HG03520 (cell line): ENCODE measurements around the gene SSR3.
"Not testable (repeated sequence)": the region's sequence is repeated elsewhere in the genome, so short reads cannot be mapped to it uniquely, and the experiment has no call there.

Experiments
- ATAC-seq: cut with Tn5 transposase; IDR thresholded peaks from one replicate; pipeline ENCODE4 v1.9.1; 2021; ENCODE audit warnings: mild to moderate bottlenecking, moderate library complexity; ENCODE audit not compliant: unreplicated experiment

SSR3 gene

DNA sequence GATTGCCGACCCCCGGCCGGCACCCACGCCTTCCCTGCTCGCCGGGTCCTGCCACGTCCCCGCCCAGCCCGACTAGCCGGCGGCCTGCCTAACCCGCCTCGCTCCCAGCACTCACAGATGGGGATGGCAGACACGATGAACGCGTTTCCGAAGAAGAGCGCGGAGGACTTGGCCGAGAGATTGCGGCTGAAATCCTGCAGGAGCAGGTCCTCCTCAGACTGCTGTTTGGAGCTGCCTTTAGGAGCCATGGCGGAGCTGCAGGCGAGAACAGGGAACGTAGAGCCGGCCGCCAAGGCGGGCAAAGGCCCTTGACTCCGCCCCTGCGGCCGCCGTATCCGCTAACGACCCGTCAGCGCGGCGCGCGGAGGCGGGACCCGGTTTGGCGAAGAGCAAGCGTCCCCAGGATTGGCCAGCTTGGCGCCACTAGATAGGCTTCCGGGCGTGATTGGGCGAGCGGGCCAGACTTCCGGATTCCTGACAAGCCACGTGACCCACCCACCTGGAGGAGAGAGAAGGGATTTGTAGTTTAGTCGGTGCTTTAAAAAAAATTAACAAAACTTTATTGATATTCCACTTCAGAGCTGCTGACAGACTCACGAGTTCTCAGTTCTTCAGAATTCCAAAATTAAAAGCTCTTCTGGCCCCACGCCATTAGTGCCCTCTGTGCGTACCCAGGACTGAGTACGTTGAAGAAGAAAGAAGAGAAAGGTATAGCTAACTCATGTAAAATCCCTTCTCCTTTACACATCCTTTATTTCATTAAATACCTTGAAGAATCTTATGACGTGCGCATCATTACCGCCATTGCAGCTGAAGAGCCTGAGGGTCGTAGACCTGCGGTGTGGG is at the start of gene SSR3:
Gene SSR3 (minus strand): TSS at position 276 of the 846 bp plus-strand sequence. CDS start 28 bp downstream, at position 248.
- ATAC-seq, result peak; percentile 99

DNA sequence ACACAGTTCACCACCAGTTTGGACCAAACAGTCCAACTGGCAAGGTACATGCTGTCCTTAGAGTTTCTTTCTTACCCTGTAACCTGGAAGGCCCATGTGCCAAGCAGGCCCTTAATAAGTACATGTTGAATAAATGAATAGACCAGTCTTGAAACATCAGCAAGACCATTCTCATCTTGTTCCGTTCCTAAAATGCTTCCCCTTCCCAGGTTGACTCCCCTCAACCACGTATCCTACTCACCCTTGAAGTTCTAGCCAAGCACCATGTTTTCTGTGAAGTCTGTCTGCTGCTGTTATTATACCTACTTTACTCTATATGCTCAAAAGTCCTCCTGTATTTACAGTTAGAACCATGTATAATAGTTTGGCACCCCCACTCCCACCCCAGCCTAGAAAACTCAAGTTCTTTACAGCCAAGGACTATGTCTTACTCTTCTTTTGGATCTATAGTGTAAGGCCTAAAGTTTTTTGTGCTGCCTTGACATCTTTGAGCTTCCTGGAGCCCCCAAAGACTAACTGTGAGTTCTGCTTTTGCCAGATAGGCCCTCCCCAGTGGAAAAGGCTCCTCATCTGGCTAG is 49.2 kb upstream of the SSR3 start:
- ATAC-seq, result no peak

DNA sequence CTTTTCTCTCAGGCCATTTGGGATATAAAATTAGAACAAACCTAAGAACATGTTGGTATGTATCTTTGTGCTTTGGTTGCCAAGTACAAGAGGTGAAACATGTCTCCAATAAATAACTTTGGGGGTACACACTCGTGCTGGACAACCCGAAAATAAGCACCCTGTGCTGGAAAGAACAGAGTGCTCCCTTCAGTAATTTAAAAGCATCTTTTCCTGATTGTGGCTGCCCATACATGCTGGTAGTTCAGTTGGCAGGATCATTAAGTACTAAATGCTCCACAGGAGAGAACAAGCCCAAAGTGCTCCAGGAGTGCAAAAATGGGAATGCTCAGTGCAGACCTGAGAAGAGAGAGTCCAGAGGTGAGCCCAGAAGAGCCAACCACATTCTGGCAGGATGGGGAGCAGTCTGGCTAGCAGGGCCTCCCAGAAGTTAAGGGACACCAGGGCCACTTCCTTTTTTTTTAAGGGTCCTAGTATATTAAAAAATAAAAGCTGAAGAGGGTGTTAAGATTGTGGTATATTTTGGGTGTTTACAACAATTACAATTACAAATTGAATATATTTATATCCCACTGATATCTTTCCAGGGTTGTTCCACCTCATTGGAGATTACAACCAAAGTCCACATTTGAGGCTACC is 48.6 kb upstream of the SSR3 start:
- ATAC-seq, result no peak

DNA sequence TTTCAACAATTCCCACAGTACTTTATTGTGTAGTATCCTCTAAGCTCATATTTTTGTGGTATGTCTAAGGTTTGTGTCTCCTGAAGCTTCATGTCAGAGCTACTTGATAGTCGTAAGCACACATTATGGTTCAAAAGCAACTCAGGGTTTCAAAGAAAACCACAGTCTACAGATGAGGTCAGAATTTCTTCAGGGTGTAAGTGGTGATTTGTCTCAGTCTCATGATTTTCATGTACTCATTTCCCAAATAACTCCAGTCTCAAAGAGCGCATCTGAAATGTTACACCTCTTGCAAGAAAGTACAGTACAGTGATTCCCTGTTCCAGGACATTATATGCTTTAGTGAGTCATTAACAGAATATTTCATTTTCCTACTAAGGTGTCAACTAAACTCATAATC is 47.5 kb upstream of the SSR3 start:
- no peak for ATAC-seq

DNA sequence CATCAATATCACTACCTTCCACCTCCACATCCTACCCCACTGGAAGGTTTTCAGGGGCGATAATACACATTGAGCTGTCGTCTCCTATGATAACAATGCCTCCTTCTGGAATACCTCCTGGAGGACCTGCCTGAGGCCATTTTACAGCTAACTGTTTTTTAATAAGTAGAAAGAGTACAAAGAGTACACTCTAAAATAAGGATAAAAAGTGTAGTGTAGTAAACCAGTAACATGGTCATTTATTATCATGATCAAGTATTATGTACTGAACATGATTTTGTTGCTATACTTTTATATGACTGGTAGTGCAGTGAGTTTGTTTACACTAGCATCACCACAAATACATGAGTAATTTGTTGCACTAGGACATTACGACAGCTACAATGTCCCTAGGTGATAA is 46.6 kb upstream of the SSR3 start:
- ATAC-seq, result no peak

DNA sequence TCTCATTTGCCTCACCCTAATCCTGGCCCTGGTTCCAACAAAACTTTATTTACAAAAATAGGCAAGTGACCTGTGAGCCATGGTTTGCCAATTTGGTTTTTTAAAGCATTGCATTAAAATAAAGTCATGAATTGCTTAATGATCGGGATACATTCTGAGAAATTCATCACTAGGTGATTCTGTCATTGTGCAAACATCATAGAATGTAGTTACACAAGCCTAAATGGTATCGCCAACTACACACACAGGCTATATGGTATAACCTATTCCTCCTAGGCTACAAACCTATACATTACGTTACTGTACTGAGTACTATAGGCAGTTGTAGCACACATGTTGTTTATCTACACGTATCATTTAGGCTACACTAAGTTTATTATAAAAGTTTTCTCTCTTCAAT is 45.9 kb upstream of the SSR3 start:
- no peak for ATAC-seq

DNA sequence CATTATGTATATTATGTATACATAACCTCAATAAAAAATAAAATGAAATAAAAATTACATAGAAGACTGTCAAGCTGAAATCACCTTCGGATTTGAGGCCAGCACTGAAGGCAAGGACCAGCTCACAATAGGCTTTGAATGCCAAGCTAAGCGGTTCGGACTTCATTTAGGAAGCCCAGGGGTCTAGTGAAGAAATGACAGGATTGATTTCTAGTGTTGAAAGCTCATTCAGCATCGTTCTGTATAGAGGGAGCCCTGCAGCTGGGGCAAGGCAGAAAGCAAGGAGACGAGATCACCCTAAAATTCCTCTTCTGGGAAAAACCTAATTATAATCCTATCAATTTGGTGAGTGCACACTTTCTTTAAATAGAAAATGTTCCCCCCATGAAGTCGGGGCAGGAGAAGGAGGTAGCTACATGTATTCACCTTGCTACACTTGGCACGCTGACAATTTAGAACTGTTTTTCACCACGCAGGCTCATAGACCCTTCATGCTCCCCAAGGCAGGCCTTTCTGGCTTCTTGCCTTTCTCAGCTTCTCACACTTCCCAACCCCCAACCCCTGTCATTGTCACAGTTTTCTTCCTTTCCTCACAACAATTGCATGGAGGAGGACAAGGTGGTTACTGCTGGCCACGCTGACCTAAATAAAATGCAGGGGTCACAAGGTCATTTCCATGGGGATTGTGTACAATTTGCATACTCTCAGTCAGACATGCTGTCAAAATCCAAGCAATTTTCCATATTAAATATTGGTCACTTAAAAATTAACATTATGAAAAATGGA is 44.4 kb upstream of the SSR3 start:
- no peak for ATAC-seq

DNA sequence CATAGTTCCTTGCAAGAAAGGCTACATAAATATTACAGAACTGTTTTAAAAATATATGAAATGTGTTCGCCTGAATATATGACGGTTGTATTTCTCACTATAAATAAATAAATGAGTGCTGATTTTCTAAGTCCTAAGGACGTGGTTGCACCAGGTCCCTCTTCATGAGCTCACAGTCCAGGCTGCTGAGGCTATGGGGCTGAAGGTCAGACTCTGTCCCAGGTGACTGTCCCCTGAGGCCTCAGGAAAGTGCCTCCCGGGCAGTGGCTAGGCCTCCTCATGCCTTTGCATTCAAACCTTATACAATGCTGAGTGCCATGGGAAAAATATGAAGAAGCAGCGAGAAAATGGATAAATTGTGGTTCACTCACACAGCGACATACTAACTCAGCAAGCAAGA is 43.5 kb upstream of the SSR3 start:
- no peak for ATAC-seq

DNA sequence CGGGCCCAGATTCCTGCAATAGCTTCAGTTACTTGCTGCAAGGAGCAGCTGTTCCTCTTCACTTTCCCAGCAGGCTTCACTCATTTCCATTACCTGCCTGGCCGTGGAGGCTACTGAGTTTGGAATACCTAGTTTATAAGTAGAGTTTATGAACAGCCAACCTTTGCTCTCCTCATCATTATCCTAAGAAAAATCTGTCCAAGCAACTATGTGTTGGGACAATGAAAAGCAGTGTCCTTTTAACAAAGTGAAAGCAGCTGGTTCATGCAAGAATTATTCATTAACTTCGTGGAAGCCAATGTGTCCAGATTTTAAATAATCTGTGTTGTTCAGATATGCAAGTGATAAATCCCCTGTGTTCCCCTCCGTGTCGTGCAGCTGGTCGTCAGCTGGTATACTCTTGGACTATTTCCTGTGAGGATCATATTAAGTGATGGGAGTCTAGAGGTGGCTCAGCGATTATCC is 39.3 kb upstream of the SSR3 start:
- ATAC-seq, result no peak

DNA sequence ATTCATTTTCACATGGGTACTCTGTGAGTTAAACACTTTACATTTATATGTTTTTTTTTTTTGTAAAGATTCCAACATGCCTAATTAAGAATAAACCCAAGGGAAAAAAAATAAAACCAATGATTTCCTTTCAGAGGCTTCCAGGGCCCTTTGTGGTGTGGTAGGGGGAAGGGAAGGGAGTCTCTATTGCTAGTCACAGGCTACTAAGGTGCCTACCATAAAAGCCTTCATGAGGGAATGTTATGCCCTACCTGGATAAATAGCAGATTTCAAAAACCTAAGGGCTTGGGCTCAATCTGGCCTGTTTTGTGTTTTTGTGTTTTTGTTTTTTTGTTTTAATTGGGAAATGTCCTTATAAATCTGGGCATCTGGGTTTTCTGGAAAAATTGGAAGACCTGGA is 38.9 kb upstream of the SSR3 start:
- no peak for ATAC-seq

DNA sequence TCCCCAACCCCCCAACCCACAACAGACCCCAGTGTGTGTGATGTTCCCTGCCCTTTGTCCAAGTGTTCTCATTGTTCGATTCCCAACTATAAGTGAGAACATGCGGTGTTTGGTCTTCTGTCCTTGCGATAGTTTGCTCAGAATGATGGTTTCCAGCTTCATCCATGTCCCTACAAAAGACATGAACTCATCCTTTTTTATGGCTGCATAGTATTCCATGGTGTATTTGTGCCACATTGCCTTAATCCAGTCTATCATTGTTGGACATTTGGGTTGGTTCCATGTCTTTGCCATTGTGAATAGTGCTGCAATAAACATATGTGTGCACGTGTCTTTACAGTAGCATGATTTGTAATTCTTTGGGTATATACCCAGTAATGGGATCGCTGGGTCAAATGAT is 34.9 kb upstream of the SSR3 start:
- not testable (repeated sequence) for ATAC-seq

DNA sequence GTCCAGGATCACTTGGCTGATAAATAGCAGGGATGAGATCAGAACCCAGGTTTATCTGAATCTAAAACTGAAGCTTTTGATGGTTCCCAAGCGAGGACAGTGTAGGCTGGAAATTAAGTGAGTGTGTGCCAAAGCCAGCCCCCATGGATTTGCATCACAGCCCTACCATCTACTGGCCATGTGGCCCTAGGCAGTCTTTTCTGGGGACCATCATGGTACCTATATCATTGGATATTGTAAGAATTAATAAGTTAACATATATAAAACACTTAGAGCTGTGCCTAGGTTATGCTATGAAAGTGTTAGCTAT is 32.8 kb upstream of the SSR3 start:
- ATAC-seq, result no peak

DNA sequence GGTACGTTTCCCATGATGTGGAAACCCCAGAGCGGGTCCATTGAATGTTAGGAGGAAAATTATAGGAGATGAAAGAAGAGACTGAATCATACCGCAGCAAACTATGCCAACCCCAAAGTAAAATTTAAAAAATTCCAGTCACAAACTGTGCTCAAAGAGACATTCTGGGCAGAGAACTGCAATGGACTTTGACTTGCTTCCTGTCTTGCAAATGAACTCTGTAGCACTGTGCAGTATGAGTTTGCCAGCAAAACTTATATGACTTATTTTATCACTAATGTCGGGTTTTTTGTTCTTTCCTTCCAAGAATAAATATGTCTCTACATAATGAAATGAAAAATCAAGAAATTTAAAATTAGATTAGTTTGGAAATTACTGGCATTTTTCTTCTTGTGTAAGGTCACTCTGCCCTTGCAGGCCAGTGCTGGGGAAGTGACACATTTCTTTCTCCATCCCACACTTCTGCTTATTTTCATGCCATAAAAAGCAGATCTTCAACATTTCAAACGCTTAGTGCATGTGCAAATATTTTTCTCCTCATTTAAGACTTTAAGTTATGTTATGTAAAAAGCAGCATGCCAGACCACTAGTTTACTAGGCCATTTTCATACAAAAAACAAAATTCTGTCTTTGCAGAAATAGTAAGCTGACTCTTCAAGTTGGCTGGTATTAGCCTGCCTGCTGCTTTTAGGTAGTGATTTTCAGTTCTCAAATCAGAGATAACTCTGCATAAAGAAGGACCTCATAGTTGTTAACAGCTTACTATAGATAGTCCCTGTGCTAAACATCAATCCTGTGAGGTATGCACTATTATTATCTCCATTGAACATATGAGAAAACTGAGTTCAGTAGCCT is 32.2 kb upstream of the SSR3 start:
- ATAC-seq, result peak; percentile 64

DNA sequence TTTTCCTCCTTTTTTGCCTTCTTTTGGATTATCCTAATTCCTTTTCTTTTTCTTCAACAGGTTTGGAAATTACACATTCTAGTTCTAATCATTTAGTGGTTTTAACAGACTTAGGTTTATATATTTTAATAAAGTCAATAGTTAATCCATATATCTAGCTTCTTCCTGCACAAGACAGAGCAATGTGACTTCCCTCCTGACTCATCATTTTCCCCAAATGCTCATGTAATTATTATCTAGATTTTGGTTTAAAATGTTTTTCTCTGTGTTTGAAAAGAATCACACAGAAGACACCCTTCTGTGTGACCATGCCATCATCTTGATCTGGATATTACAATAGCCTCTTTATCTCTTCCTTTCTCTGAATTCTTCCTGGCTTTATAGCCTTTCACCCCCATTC is 28.6 kb upstream of the SSR3 start:
- ATAC-seq, result no peak

DNA sequence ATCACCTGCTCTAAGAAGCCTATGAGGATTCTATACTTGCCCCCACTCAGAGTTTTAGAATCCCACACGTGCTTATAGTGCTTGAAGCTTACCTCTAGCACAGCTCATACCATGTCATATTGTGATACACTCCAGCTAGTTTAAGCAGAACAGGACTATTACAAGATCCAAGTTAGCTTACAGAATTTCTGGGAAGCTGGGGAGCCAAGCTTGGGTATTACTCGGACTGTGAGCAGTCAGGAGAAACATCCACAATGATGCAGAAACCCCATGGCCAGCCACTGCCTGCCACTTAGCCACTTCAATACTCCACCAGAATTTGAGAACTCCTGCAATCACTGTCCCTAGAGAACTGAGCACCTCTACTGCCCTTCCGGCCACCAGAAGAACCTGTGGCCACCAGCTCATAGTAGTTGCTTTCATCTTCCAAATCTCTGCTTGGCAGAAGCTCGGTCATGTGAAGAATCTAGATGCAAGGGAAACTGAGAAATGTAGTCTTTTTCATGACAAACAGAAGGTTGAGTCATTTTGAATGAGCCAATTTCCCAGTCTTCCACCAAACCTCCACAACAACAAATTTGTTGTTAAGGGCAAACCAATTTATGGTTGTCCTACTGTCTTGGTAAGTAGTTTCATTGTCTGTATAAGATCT is 27.7 kb upstream of the SSR3 start:
- ATAC-seq, result no peak

DNA sequence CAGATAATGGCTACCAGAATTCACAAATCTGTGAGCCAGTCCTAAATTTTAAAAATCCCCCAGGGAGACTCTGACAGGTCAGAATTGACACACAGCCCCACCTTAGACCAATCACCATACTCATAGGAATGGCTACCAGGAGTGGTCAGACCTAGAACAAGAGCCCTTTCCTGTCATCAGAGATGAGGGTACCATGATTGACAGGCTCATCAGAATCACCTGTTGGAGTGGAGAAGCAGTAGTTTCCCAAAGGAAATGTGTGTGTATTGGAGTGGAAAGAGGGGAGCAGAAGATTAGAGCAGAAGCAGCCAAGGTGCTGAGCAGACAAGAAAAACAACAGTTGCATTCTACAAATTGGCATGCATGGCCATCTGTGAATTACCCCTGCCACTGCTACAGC is 27.0 kb upstream of the SSR3 start:
- ATAC-seq, result no peak

DNA sequence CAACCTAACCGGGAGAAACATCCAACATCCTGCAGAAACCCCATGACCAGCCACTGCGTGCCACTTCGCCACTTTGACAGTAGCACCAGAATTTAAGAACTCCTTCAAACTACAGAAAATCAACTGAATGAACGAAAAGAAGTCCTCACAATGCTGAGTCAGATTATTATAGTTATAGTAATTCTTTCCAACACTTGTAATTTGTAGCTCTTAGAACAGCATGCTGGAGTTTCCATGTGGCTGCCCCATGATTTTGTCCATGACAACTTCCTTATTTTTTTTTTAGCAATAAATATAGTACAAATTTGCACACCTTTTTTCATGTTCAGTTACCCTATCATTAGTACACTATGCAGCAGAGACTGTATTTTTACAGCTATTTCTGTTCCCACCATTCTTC is 26.1 kb upstream of the SSR3 start:
- ATAC-seq, result no peak

DNA sequence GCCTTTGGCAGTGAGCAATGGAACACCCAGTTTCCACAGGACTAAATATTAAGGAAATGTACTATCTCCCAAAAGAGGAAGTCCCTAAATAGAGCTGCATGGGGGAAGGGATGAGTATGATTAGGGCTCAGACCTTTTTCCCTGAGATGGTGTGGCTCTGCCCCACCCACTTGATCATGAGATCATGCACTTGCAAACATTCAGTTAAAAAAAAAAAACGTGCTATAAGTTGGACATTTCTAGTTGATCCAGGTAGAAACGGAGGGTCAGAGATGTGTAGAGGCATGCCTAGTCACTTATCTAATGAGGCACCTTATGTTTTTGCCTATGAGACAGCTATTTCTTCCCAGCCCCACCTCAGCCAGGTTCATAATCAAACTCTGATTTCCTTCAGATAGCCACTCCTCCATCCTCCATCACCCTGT is 24.5 kb upstream of the SSR3 start:
- no peak for ATAC-seq

DNA sequence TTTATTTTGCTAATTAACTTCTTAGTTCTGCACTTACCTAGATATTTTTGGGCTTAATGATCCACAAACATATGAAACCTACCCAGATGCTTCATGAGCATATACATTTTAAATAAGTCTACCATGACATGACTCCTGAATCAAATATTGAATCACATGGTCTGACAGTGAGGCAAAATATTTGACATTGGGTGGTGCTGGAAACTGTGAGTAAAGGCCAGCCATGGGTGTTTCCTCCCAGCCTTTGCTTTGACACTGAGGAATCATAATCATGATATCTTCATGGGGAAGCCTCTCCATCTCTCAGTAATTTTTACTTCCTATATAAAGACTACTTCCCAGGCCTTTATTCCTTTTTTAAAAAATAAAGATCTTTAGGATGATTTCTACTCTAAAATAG is 22.8 kb upstream of the SSR3 start:
- ATAC-seq, result no peak
